H9 (cell line): Measurements from ENCODE around the gene CERS3. TPM values are rescaled to one million over a fixed set of nuclear protein-coding genes. Genes with fewer than 3 reads are reported as not detected.

Experiments used
- DNase-seq: peaks from one replicate; pipeline ENCODE4 v3.0.0-alpha.2; 2017
- H2AFZ ChIP-seq: one replicate; pipeline ENCODE4 v1.6.1; 2013; ENCODE audit warnings: mild to moderate bottlenecking, low read length, control low read depth, moderate library complexity
- H2AK5ac ChIP-seq: 2 replicates; pipeline ENCODE4 v1.6.1; 2013; ENCODE audit warnings: low read length, control low read depth, mixed read lengths; ENCODE audit not compliant: insufficient read length
- H2BK120ac ChIP-seq: one replicate; pipeline ENCODE4 v1.6.1; 2013; ENCODE audit warnings: low read depth, mild to moderate bottlenecking, low read length, control low read depth, inconsistent platforms; ENCODE audit not compliant: poor library complexity, severe bottlenecking
- H2BK12ac ChIP-seq: 2 replicates; pipeline ENCODE4 v1.6.1; 2013; ENCODE audit warnings: low read length, control low read depth, mixed read lengths, low read depth; ENCODE audit not compliant: insufficient read length
- H2BK15ac ChIP-seq: 2 replicates; pipeline ENCODE4 v1.6.1; 2013; ENCODE audit warnings: low read depth, low read length, control low read depth
- H2BK20ac ChIP-seq: one replicate; pipeline ENCODE4 v1.6.1; 2013; ENCODE audit warnings: low read depth, mild to moderate bottlenecking, low read length, control low read depth, inconsistent platforms; ENCODE audit not compliant: poor library complexity, severe bottlenecking
- H2BK5ac ChIP-seq: 2 replicates; pipeline ENCODE4 v1.6.1; 2013; ENCODE audit warnings: low read length, control low read depth, mixed read lengths; ENCODE audit not compliant: insufficient read length
- H3K14ac ChIP-seq: 2 replicates; pipeline ENCODE4 v1.6.1; 2013; ENCODE audit warnings: low read length, control low read depth; ENCODE audit not compliant: insufficient read depth
- H3K18ac ChIP-seq: 2 replicates; pipeline ENCODE4 v1.6.1; 2013; ENCODE audit warnings: low read depth, mild to moderate bottlenecking, mixed read lengths, low read length, control low read depth; ENCODE audit not compliant: insufficient read length
- H3K23ac ChIP-seq: 2 replicates; pipeline ENCODE4 v1.6.1; 2013; ENCODE audit warnings: low read length, control low read depth, mixed read lengths, low read depth; ENCODE audit not compliant: insufficient read length
- H3K23me2 ChIP-seq: 2 replicates; pipeline ENCODE4 v1.6.1; 2013; ENCODE audit warnings: low read depth, mild to moderate bottlenecking, mixed read lengths, low read length, control low read depth; ENCODE audit not compliant: insufficient read length, poor library complexity, severe bottlenecking
- H3K27ac ChIP-seq: 2 replicates; pipeline ENCODE4 v1.5.1; 2013; ENCODE audit warnings: low read length, control low read depth, mixed read lengths, low read depth; ENCODE audit not compliant: insufficient read length
- H3K27me3 ChIP-seq: 2 replicates; pipeline ENCODE4 v1.6.1; 2013; ENCODE audit warnings: low read length, control low read depth, inconsistent platforms; ENCODE audit not compliant: insufficient read depth
- H3K4ac ChIP-seq: 2 replicates; pipeline ENCODE4 v1.6.1; 2013; ENCODE audit warnings: low read depth, mild to moderate bottlenecking, control low read depth, inconsistent platforms, low read length, moderate library complexity
- H3K4me1 ChIP-seq: 2 replicates; pipeline ENCODE4 v1.6.1; 2013; ENCODE audit warnings: low read length, control low read depth, inconsistent platforms; ENCODE audit not compliant: insufficient read depth
- H3K4me2 ChIP-seq: 2 replicates; pipeline ENCODE4 v1.6.1; 2013; ENCODE audit warnings: low read length, control low read depth, mixed read lengths; ENCODE audit not compliant: insufficient read length, insufficient read depth
- H3K56ac ChIP-seq: 2 replicates; pipeline ENCODE4 v1.6.1; 2013; ENCODE audit warnings: low read depth, mild to moderate bottlenecking, mixed read lengths, low read length, control low read depth; ENCODE audit not compliant: insufficient read length
- H3K79me1 ChIP-seq: 2 replicates; pipeline ENCODE4 v1.6.1; 2013; ENCODE audit warnings: low read depth, mild to moderate bottlenecking, moderate library complexity, low read length, control low read depth, inconsistent platforms; ENCODE audit not compliant: insufficient read depth, poor library complexity, severe bottlenecking
- H3K79me2 ChIP-seq: 2 replicates; pipeline ENCODE4 v1.6.1; 2013; ENCODE audit warnings: low read length, control low read depth, inconsistent platforms; ENCODE audit not compliant: insufficient read depth
- H3K9ac ChIP-seq: 2 replicates; pipeline ENCODE4 v1.6.1; 2013; ENCODE audit warnings: low read length, control low read depth, mixed read lengths; ENCODE audit not compliant: insufficient read length; ENCODE audit errors: extremely low read depth
- H3K9me3 ChIP-seq: one replicate; pipeline ENCODE4 v1.6.1; 2013; ENCODE audit warnings: low read depth, low read length, inconsistent platforms; ENCODE audit not compliant: control insufficient read depth
- H3T11ph ChIP-seq: one replicate; pipeline ENCODE4 v1.6.1; 2013; ENCODE audit warnings: mild to moderate bottlenecking, low read length, control low read depth, inconsistent platforms
- H4K20me1 ChIP-seq: one replicate; pipeline ENCODE4 v1.6.1; 2013; ENCODE audit not compliant: control insufficient read depth, insufficient read length, insufficient read depth
- H4K5ac ChIP-seq: 2 replicates; pipeline ENCODE4 v1.6.1; 2013; ENCODE audit warnings: low read depth, mild to moderate bottlenecking, mixed read lengths, low read length, control low read depth; ENCODE audit not compliant: insufficient read length
- H4K8ac ChIP-seq: replicated peaks from 2 replicates; pipeline ENCODE4 v1.6.1; 2013; ENCODE audit warnings: low read length, control low read depth, mixed read lengths, low read depth; ENCODE audit not compliant: insufficient read length
- H4K91ac ChIP-seq: 2 replicates; pipeline ENCODE4 v1.6.1; 2013; ENCODE audit warnings: low read depth, mild to moderate bottlenecking, moderate library complexity, mixed read lengths, low read length, control low read depth; ENCODE audit not compliant: insufficient read length
- H3K27ac Mint-ChIP-seq, 3 experiments: 2 replicates in 2 of 3; 3 replicates in 1 of 3; pipeline ENCODE4 v1.8.0; 2020 to 2021; ENCODE audit warnings: mixed read lengths in 3 of 3, mild to moderate bottlenecking in 1 of 3, moderate library complexity in 1 of 3
- H3K27me3 Mint-ChIP-seq: 2 replicates; pipeline ENCODE4 v1.8.0; 2021; ENCODE audit warnings: low read depth, mild to moderate bottlenecking, moderate library complexity, mixed read lengths
- H3K36me3 Mint-ChIP-seq, 3 experiments: 2 replicates in 2 of 3; 3 replicates in 1 of 3; pipeline ENCODE4 v1.8.0; 2020 to 2021; ENCODE audit warnings: low read depth in 3 of 3, mixed read lengths in 3 of 3; ENCODE audit not compliant: insufficient read depth in 1 of 3
- H3K4me1 Mint-ChIP-seq, 2 experiments: 2 replicates each; pipeline ENCODE4 v1.8.0; 2020; ENCODE audit warnings: mixed read lengths in 2 of 2
- H3K4me3 Mint-ChIP-seq, 2 experiments: 2 replicates in 1 of 2; 3 replicates in 1 of 2; pipeline ENCODE4 v1.8.0; 2020 to 2021; ENCODE audit warnings: mild to moderate bottlenecking in 2 of 2, mixed read lengths in 2 of 2, moderate library complexity in 1 of 2
- H3K9me3 Mint-ChIP-seq, 2 experiments: 2 replicates in 1 of 2; 3 replicates in 1 of 2; pipeline ENCODE4 v1.8.0; 2020; ENCODE audit warnings: mild to moderate bottlenecking in 2 of 2, mixed read lengths in 2 of 2, moderate library complexity in 1 of 2
- WGBS: extraction: QIAGEN DNeasy Blood & Tissue Kit; methylation state at CpG from one replicate; pipeline ENCODE4 v1.1.7; 2013; ENCODE audit warnings: missing lambda C conversion rate, low lambda C conversion rate, mixed read lengths; ENCODE audit not compliant: insufficient read length; ENCODE audit errors: extremely low coverage; 5-methylcytosine and 5-hydroxymethylcytosine counted together
- total RNA-seq: library from RNA; stranded (reverse); gene quantifications from 2 replicates; pipeline ENCODE4 v1.2.1, GENCODE V29; 2021
- TF ChIP-seq, protein P1 (sequence below): fragments of 200-600 bp; sonication (generic); conservative IDR thresholded peaks from 3 replicates; pipeline ENCODE4 v1.8.0; 2021; ENCODE audit warnings: antibody characterized with exemption, mild to moderate bottlenecking

Gene CERS3
- total RNA-seq, 1 experiment from 2014 or later: 1.4 TPM

DNA sequence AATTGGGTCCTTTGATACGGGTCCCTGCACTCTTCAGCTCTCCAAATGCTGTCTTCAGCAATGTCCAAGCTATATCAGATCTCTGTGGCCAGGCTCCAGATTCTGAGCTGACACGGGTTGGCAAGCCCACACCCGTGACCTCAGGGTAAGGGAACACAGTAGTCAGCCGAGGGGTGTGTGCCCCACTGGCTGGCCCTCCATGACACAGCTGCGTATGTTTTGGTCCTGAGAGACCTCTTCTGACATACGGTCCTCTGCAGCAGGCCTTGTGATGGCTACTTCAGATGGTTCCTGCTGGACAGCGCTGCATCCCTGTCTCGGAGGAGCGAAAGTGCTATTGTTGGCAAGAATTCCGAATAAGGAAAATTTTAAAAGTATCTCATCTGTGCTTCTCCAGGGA lies 101.8 kb downstream of the CERS3 start:
- H3K79me1 ChIP-seq: no peaks in the 10 kb centered on the region
- no peak overlapping the region for H3K23ac ChIP-seq
- H2BK120ac ChIP-seq: no peak overlapping the region
- no peak overlapping the region for H3K4me2 ChIP-seq
- no peak overlapping the region for H2BK5ac ChIP-seq
- Mint-ChIP-seq H3K27me3 (no peaks in the 10 kb centered on the region), H3K4me3 (no peak overlapping the region), H3K4me1 (peaks cover 3 to 5% of the 10 kb centered on the region in 2 experiments; a peak in 3 of 4 replicates), H3K36me3 (peaks cover 11 to 27% (median 16%) of the 10 kb centered on the region in 3 experiments), H3K27ac (no peak overlapping the region), H3K9me3 (peaks cover 28 to 30% of the 10 kb centered on the region in 2 experiments)
- DNase-seq: no peak
- no peak overlapping the region for H2AFZ ChIP-seq
- H4K20me1 ChIP-seq: no peaks in the 10 kb centered on the region
- H3K9ac ChIP-seq: no peak overlapping the region
- H4K5ac ChIP-seq: no peak overlapping the region
- no peak overlapping the region for H3K27ac ChIP-seq
- no peaks in the 10 kb centered on the region for H3K27me3 ChIP-seq
- H2BK15ac ChIP-seq: no peak overlapping the region
- H2BK12ac ChIP-seq: no peak overlapping the region
- H3K4ac ChIP-seq: no peak overlapping the region
- peaks cover 9% of the 10 kb centered on the region for H3K9me3 ChIP-seq
- no peak overlapping the region for H2AK5ac ChIP-seq
- no peaks in the 10 kb centered on the region for H3K23me2 ChIP-seq
- H2BK20ac ChIP-seq: no peak overlapping the region
- no peak overlapping the region for H3K18ac ChIP-seq
- no peak overlapping the region for H3T11ph ChIP-seq
- no peaks in the 10 kb centered on the region for H3K4me1 ChIP-seq
- H3K56ac ChIP-seq: no peak overlapping the region
- no peak overlapping the region for H4K91ac ChIP-seq
- no peak overlapping the region for H3K14ac ChIP-seq
- TF ChIP-seq, protein P1, sequence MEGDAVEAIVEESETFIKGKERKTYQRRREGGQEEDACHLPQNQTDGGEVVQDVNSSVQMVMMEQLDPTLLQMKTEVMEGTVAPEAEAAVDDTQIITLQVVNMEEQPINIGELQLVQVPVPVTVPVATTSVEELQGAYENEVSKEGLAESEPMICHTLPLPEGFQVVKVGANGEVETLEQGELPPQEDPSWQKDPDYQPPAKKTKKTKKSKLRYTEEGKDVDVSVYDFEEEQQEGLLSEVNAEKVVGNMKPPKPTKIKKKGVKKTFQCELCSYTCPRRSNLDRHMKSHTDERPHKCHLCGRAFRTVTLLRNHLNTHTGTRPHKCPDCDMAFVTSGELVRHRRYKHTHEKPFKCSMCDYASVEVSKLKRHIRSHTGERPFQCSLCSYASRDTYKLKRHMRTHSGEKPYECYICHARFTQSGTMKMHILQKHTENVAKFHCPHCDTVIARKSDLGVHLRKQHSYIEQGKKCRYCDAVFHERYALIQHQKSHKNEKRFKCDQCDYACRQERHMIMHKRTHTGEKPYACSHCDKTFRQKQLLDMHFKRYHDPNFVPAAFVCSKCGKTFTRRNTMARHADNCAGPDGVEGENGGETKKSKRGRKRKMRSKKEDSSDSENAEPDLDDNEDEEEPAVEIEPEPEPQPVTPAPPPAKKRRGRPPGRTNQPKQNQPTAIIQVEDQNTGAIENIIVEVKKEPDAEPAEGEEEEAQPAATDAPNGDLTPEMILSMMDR: no peak
- no CpG with 5 or more reads among the region's 10 CpGs for WGBS
- H3K79me2 ChIP-seq: no peaks in the 10 kb centered on the region
- H4K8ac ChIP-seq: no peak overlapping the region
